SK-N-SH (cell line): Measurements from ENCODE around the gene PIGW.

Source experiments
- EP300 ChIP-seq, 2 experiments: IDR thresholded peaks; 2 replicates each; pipeline versions ENCODE4 v1.4.0 to v1.6.1; 2012; ENCODE audit warnings: borderline replicate concordance in 1 of 2, low read depth in 1 of 2, low read length in 1 of 2
- MAX ChIP-seq: IDR thresholded peaks from 2 replicates; pipeline ENCODE4 v1.4.0; 2012; ENCODE audit warnings: low read depth
- REST ChIP-seq: IDR thresholded peaks from 2 replicates; pipeline ENCODE4 v1.6.1; 2012; ENCODE audit warnings: mild to moderate bottlenecking, low read depth, low read length, moderate library complexity
- SMC3 ChIP-seq: IDR thresholded peaks from 2 replicates; pipeline ENCODE4 v1.6.1; 2012; ENCODE audit warnings: low read depth, low read length, improper control_type of control experiment
- USF1 ChIP-seq: IDR thresholded peaks from 2 replicates; pipeline ENCODE4 v1.4.0; 2012; ENCODE audit warnings: low read depth, borderline replicate concordance
- USF2 ChIP-seq: fragments of 150-350 bp; IDR thresholded peaks from 2 replicates; pipeline ENCODE4 v1.6.1; 2017; ENCODE audit warnings: antibody characterized with exemption, low read length, low read depth, borderline replicate concordance
- TF ChIP-seq, protein P1 (sequence below): fragments of 200-600 bp; sonication (generic); IDR thresholded peaks from 2 replicates; pipeline ENCODE4 v1.6.1; 2017; ENCODE audit warnings: antibody characterized with exemption, mild to moderate bottlenecking, moderate library complexity

DNA sequence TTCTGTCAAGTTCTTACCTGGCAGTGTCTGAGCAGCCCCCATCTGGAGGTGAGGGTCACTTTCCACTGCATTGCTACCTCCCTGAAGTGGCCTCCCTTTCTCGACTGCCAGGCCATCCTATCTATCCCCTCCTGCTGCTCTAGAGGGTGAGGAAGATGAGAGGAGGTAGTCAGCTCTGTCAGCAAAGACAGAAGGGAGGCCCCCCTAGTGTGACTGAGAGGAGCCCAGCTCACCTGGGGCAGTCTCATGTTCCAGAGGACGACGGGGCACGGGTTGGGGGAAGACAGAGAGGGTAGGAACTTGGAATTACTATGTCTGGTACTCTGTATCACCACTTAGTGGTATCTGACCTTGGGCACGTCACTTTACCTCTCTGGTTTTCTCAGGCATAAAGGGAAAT lies 22.1 kb upstream of the PIGW start:
- TF ChIP-seq, protein P1, sequence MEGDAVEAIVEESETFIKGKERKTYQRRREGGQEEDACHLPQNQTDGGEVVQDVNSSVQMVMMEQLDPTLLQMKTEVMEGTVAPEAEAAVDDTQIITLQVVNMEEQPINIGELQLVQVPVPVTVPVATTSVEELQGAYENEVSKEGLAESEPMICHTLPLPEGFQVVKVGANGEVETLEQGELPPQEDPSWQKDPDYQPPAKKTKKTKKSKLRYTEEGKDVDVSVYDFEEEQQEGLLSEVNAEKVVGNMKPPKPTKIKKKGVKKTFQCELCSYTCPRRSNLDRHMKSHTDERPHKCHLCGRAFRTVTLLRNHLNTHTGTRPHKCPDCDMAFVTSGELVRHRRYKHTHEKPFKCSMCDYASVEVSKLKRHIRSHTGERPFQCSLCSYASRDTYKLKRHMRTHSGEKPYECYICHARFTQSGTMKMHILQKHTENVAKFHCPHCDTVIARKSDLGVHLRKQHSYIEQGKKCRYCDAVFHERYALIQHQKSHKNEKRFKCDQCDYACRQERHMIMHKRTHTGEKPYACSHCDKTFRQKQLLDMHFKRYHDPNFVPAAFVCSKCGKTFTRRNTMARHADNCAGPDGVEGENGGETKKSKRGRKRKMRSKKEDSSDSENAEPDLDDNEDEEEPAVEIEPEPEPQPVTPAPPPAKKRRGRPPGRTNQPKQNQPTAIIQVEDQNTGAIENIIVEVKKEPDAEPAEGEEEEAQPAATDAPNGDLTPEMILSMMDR: no peak
- TF ChIP-seq REST (no peak), MAX (no peak), USF1 (no peak), SMC3 (no peak), EP300 (IDR thresholded peaks at IDR 0.05; ENCODE audit: borderline replicate concordance in 1 of 2, low read depth in 1 of 2, low read length in 1 of 2) (no peak), USF2 (no peak)
